Fibroblast of villous mesenchyme (primary cell): ENCODE results near the gene ZNF784. TPM values are rescaled to one million over a fixed set of nuclear protein-coding genes. Genes with fewer than 3 reads are reported as not detected.

ENCODE experiments used
- DNase-seq: peaks from one replicate; pipeline ENCODE4 v3.0.0-alpha.2; 2010; ENCODE audit warnings: low read depth
- H3K4me3 ChIP-seq: 2 replicates; pipeline ENCODE4 v1.5.1; 2011; ENCODE audit warnings: low read depth, mild to moderate bottlenecking, low read length
- CTCF ChIP-seq: IDR thresholded peaks from 2 replicates; pipeline ENCODE4 v1.5.1; 2012; ENCODE audit warnings: low read depth, mild to moderate bottlenecking, low read length; ENCODE audit not compliant: insufficient read depth
- total RNA-seq: library from RNA; depleted of rRNA; stranded (reverse); fragments of >200 nt; gene quantifications from 2 replicates; pipeline ENCODE4 v1.2.3, GENCODE V29; 2012

Gene ZNF784
- total RNA-seq, 1 donor: 5.6 TPM

DNA sequence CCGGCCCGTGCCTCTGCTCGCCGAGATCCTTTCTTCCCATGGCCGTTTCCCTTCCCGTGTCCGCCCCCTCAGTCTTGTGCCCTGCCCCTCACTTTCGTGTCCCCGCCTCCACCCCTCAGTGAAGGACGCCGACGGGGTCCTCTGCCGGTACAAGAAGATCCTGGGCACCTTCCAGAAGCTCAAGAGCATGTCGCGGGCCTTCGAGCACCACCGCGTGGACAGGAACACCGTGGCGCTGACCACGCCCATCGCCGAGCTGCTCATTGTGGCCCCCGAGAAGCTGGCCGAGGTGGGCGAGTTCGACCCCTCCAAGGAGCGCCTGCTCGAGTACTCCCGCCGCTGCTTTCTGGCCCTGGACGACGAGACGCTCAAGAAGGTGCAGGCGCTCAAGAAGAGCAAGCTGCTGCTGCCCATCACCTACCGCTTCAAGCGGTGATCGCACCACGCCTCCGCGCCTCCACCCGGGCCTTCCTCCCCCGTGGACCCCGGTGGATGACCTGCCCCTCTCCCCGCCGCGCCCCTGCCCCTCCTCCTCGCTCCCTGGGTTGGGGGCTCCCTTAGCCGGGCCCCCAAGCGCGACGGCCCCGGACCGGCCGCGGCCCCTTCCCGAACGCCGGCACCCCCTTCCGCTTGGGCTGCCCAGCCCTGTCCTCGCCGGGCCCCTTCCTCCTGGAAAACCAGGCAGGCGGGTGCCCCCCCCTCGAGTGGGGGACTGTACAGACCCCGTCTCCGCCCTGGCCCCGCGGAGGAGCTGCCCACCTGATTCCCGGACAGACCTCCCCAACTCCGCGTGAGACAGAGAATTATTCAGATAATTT lies 28.2 kb upstream of the ZNF784 start:
- no peak for DNase-seq
- no peak for TF ChIP-seq CTCF
- H3K4me3 ChIP-seq: no peak overlapping the region

GRCh38 chr19:55651236-55651635 lies 26.9 kb upstream of the ZNF784 start:
- no peak for TF ChIP-seq CTCF
- H3K4me3 ChIP-seq: no peak overlapping the region
- DNase-seq: no peak

- H3K4me3 ChIP-seq: no peak overlapping the region
- no peak for TF ChIP-seq CTCF
- DNase-seq: no peak
These were observed 26.4 kb upstream of the ZNF784 start for GRCh38 chr19:55650602-55651230.

DNA sequence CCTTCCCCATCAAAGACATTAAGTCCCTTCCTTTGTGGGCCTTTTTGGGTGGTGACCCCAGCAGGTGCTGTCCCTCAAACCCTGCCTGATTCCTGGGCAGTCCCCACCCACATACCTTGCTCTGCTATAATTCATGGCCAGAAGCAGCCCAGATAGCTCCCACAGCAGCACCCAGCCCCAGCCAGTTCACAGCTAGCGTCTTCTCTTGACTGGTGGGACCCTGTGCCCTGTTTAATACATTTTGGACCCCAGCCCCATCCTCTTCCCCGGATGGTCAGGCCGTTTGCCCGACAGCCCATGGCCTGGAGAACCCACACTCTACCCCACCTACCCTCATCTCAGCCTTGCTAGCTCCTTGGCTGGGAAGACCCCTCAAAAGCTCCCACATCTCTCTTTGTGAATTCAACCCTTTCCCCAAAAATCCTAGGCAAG lies 25.8 kb upstream of the ZNF784 start:
- TF ChIP-seq CTCF: no peak
- no peak for DNase-seq
- H3K4me3 ChIP-seq: no peak overlapping the region

DNA sequence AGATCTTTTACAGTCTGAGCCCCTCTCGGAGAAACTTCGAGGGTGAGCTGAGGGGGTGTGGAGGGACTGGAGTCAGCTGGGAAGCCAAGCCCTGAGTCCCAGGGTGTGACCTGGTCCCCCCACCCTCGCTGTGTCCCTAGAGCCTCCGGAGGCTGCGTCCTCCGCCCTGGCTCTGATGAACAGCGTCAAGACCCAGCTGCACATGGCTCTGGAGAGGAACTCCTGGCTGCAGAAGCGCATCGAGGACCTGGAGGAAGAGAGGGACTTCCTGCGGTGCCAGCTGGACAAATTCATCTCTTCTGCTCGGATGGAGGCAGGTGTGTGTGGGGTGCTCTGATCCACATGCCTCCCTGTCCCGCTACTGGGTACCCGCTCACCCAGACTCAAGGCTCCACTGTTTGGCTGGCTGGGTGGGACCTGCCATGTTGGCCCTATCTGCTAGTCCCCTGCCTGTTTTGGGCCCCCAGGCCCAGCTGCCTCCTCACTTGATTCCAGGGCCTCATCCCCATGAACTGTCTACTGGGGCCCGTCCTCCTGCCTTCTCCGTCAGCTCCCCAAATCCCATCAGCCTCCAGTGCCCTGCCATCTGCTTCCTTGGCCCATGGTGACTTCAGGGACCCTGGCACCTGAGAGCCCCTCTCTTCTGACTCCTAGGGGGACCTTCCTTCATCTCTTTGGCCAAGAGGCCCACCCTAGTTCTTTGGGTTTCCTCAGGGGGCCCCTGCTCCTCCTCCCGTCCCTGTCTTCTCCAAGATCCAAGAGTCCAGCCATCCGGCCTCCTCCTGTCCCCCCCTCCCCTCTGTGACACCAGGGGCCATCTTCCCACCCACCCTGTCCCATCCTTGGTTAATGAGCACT lies 25.1 kb upstream of the ZNF784 start:
- peak overlapping the region; percentile 84 for H3K4me3 ChIP-seq
- no peak for TF ChIP-seq CTCF
- DNase-seq: no peak

GRCh38 chr19:55648585-55649267 lies 24.4 kb upstream of the ZNF784 start:
- TF ChIP-seq CTCF: no peak
- H3K4me3 ChIP-seq: peak overlapping the region; percentile 84
- DNase-seq: no peak
